ENCODE data around the gene FOXS1.

FOXS1 gene

GRCh38 chr20:31868853-31869672 is 23.7 kb upstream of the FOXS1 start:
- no peak for TF ChIP-seq CTCF (IDR thresholded peaks at IDR 0.05; ENCODE audit: control extremely low read depth, extremely low read depth, low read depth, missing control alignments)
- CTCF ChIA-PET, result interaction anchor here (0.8 to 3.0 kb wide), 7 partner anchors 12 to 162 kb away, joined by 3 to 21 read pairs (median 5); partner anchors contain the start of gene PDRG1
- no peak for DNase-seq (ENCODE audit: extremely low spot score)
- POLR2A ChIA-PET, result interaction anchor here (0.6 kb wide), 1 partner anchor 30 kb away, joined by 3 read pairs; no protein-coding TSS in a partner anchor

GRCh38 chr20:31866221-31866620 is 20.8 kb upstream of the FOXS1 start:
- no peak for DNase-seq (ENCODE audit: extremely low spot score)
- POLR2A ChIA-PET, result no interaction called here
- CTCF ChIA-PET, result no interaction called here
- TF ChIP-seq CTCF (IDR thresholded peaks at IDR 0.05; ENCODE audit: control extremely low read depth, extremely low read depth, low read depth, missing control alignments), result no peak

GRCh38 chr20:31864521-31865400 is 19.4 kb upstream of the FOXS1 start:
- DNase-seq (ENCODE audit: extremely low spot score), result no peak
- ChIA-PET POLR2A (interaction anchor here (0.6 kb wide), 1 partner anchor 99 kb away, joined by 3 read pairs; no protein-coding TSS in a partner anchor), CTCF (interaction anchor here (1.0 to 5.8 kb wide), 4 partner anchors 10 to 166 kb away, joined by 3 to 54 read pairs (median 12); no protein-coding TSS in a partner anchor)
- no peak for TF ChIP-seq CTCF (IDR thresholded peaks at IDR 0.05; ENCODE audit: control extremely low read depth, extremely low read depth, low read depth, missing control alignments)

GRCh38 chr20:31863296-31864085 is 18.1 kb upstream of the FOXS1 start:
- ChIA-PET CTCF (interaction anchor here (0.7 to 5.8 kb wide), 8 partner anchors 8 to 167 kb away, joined by 3 to 54 read pairs (median 6); partner anchors contain the start of gene PDRG1), POLR2A (interaction anchor here (0.6 to 0.8 kb wide), 2 partner anchors 88 to 101 kb away, joined by 3 to 8 read pairs; partner anchors contain the start of gene PDRG1)
- no peak for DNase-seq (ENCODE audit: extremely low spot score)
- no peak for TF ChIP-seq CTCF (IDR thresholded peaks at IDR 0.05; ENCODE audit: control extremely low read depth, extremely low read depth, low read depth, missing control alignments)

GRCh38 chr20:31862506-31862905 is 17.1 kb upstream of the FOXS1 start:
- CTCF ChIA-PET, result interaction anchor here (0.7 to 5.8 kb wide), 8 partner anchors 8 to 168 kb away, joined by 3 to 54 read pairs (median 4); partner anchors contain the start of gene PDRG1
- POLR2A ChIA-PET, result interaction anchor here (0.8 kb wide), 1 partner anchor 89 kb away, joined by 8 read pairs; the partner anchor contains the start of gene PDRG1
- no peak for DNase-seq (ENCODE audit: extremely low spot score)
- TF ChIP-seq CTCF (IDR thresholded peaks at IDR 0.05; ENCODE audit: control extremely low read depth, extremely low read depth, low read depth, missing control alignments), result no peak

Data from GM10248 (cell line).